Chondrocyte (in vitro differentiated cells): Measurements from ENCODE around the gene RALGPS1. TPM values are rescaled to one million over a fixed set of nuclear protein-coding genes. Genes with fewer than 3 reads are reported as not detected.

Experiments
- DNase-seq: peaks from one replicate; pipeline ENCODE4 v3.0.0; 2021; ENCODE audit warnings: mixed read lengths, low spot score
- H3K27ac Mint-ChIP-seq: one replicate; pipeline ENCODE4 v1.8.0; 2021; ENCODE audit warnings: mild to moderate bottlenecking, moderate library complexity, mixed read lengths; ENCODE audit not compliant: unreplicated experiment
- H3K27me3 Mint-ChIP-seq: 2 replicates; pipeline ENCODE4 v1.8.0; 2021; ENCODE audit warnings: low read depth, mixed read lengths
- H3K36me3 Mint-ChIP-seq: 2 replicates; pipeline ENCODE4 v1.8.0; 2021; ENCODE audit warnings: low read depth, mixed read lengths
- H3K4me1 Mint-ChIP-seq: 2 replicates; pipeline ENCODE4 v1.8.0; 2021; ENCODE audit warnings: low read depth, mild to moderate bottlenecking, mixed read lengths
- H3K4me3 Mint-ChIP-seq: one replicate; pipeline ENCODE4 v1.8.0; 2021; ENCODE audit warnings: mild to moderate bottlenecking, moderate library complexity, mixed read lengths; ENCODE audit not compliant: unreplicated experiment
- H3K9me3 Mint-ChIP-seq: 2 replicates; pipeline ENCODE4 v1.8.0; 2021; ENCODE audit warnings: low read depth, mixed read lengths
- total RNA-seq: library from RNA; stranded (reverse); gene quantifications from 3 replicates; pipeline ENCODE4 v1.2.1, GENCODE V29; 2021
- TF ChIP-seq, protein P1 (sequence below): fragments of 200-600 bp; sonication (generic); IDR thresholded peaks from 2 replicates; pipeline ENCODE4 v1.5.0; 2021; ENCODE audit warnings: antibody characterized with exemption, mild to moderate bottlenecking, moderate library complexity

Gene RALGPS1
- total RNA-seq, 1 donor from 2014 or later, result 8.1 TPM

GRCh38 chr9:127177665-127178265, 263.2 kb downstream of the RALGPS1 start:
- Mint-ChIP-seq H3K27ac (no peak overlapping the region), H3K36me3 (no peaks in the 10 kb centered on the region), H3K4me3 (no peak overlapping the region), H3K4me1 (peaks cover 31% of the 10 kb centered on the region), H3K27me3 (no peaks in the 10 kb centered on the region), H3K9me3 (no peaks in the 10 kb centered on the region)
- DNase-seq, result peak; percentile 39
- TF ChIP-seq, protein P1, sequence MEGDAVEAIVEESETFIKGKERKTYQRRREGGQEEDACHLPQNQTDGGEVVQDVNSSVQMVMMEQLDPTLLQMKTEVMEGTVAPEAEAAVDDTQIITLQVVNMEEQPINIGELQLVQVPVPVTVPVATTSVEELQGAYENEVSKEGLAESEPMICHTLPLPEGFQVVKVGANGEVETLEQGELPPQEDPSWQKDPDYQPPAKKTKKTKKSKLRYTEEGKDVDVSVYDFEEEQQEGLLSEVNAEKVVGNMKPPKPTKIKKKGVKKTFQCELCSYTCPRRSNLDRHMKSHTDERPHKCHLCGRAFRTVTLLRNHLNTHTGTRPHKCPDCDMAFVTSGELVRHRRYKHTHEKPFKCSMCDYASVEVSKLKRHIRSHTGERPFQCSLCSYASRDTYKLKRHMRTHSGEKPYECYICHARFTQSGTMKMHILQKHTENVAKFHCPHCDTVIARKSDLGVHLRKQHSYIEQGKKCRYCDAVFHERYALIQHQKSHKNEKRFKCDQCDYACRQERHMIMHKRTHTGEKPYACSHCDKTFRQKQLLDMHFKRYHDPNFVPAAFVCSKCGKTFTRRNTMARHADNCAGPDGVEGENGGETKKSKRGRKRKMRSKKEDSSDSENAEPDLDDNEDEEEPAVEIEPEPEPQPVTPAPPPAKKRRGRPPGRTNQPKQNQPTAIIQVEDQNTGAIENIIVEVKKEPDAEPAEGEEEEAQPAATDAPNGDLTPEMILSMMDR, result no peak

GRCh38 chr9:127178686-127179632, 264.4 kb downstream of the RALGPS1 start:
- Mint-ChIP-seq H3K9me3 (no peaks in the 10 kb centered on the region), H3K36me3 (no peaks in the 10 kb centered on the region), H3K4me3 (no peak overlapping the region), H3K4me1 (peaks cover 42% of the 10 kb centered on the region), H3K27me3 (no peaks in the 10 kb centered on the region), H3K27ac (peak overlapping the region; percentile 91)
- peak; percentile 59 for DNase-seq
- TF ChIP-seq, protein P1, result no peak

- no peaks in the 10 kb centered on the region for H3K27me3 Mint-ChIP-seq
- peak overlapping the region; percentile 91 for H3K27ac Mint-ChIP-seq
- H3K36me3 Mint-ChIP-seq, result no peaks in the 10 kb centered on the region
Measured at GRCh38 chr9:127179633-127180441, 265.3 kb downstream of the RALGPS1 start.

GRCh38 chr9:127180457-127181314, 266.1 kb downstream of the RALGPS1 start:
- Mint-ChIP-seq H3K27ac (peak overlapping the region; percentile 91), H3K4me3 (no peak overlapping the region), H3K4me1 (peaks cover 55% of the 10 kb centered on the region), H3K36me3 (no peaks in the 10 kb centered on the region), H3K27me3 (no peaks in the 10 kb centered on the region), H3K9me3 (no peaks in the 10 kb centered on the region)
- peak; percentile 66 for DNase-seq
- TF ChIP-seq, protein P1, result no peak

More at GRCh38 chr9:127179633-127180441, 265.3 kb downstream of the RALGPS1 start:
- DNase-seq, result peak; percentile 43
- Mint-ChIP-seq H3K4me3 (peak overlapping the region; percentile 9), H3K4me1 (peaks cover 47% of the 10 kb centered on the region), H3K9me3 (no peaks in the 10 kb centered on the region)
- TF ChIP-seq, protein P1, result no peak
